Measurements from ENCODE around the gene COL25A1. TPM values are rescaled to one million over a fixed set of nuclear protein-coding genes. Genes with fewer than 3 reads are reported as not detected.
A peak's percentile ranks its signal among the peaks of the same experiment; 100 is the strongest.
"Not testable (repeated sequence)": the region's sequence is repeated elsewhere in the genome, so short reads cannot be mapped to it uniquely, and the experiment has no call there.

The COL25A1 gene
- total RNA-seq, 1 experiment from 2014 or later: not detected

DNA sequence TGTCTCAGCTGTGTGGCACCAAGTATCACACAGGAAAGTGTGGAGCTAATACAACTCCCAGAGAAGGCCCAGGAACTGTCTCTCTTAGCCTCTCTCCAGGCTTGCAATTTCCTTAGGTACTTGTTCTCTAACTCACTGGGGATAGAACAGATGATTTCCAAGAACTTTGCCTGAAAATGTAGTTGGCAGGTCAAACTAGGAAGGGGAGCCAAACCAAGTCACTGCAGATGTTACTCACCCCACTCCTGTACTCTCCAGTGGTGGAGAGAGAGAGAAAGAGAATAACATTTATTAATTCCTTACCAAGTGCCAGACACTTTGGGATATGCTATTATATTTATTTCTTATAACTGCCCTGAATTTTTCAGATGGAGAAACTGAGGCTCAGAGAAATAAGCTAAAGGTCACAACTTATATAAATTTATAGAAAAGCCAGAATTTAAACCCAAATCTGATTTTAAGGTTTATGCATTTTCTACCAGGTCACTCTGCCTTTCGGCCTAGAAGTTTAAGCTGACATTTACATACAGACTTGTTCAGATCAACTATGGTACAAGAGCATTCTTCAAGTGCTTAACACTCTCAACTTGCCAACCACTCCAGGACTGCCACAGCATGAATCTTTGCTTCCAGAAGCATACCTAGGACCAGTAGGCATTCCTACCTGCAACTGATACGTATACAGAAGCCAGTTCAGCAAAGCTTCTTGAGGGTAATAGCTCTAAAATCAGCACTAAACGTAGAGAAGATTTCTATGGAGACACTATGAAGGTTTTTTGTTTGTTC, 291.0 kb downstream of the COL25A1 start:
- no peak for DNase-seq (ENCODE audit: low read depth)

DNA sequence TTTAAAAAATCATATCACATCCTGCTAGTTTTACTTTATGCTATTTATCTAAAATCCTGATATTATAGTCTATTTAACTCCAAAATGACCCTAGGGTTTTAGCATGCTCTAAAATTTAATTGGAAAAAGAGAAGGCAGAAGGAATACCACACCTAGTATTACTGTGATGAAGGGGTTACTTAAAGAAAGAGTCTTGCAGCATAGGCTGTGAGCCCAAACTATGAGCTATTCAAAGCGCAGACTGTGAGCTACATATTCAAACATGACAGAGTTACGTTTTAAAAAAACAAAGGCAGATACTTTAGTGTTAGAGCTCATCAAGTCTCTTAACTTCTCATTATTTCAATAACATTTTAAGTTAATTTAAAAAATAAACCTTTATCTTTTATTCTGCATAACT, 291.9 kb downstream of the COL25A1 start:
- DNase-seq (ENCODE audit: low read depth): no peak

DNA sequence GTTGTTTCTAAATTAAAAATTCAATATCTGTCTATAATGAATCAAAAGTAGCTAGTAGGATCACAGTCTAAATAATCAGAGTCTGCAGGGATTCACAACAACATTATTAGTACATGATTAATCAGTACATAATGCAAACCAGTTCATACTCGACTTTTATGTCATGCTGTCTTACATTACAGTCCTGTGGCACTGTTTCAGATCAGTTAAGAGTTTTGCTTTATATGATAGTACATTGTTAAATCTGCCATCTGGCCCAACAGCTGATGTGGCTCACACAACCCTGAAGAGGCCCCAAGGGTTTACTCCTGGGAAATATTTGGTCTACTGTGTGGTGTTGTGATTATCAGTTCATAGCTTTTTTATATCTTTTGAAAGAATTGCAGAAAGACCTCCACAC, 292.5 kb downstream of the COL25A1 start:
- DNase-seq (ENCODE audit: low read depth): peak; percentile 6

DNA sequence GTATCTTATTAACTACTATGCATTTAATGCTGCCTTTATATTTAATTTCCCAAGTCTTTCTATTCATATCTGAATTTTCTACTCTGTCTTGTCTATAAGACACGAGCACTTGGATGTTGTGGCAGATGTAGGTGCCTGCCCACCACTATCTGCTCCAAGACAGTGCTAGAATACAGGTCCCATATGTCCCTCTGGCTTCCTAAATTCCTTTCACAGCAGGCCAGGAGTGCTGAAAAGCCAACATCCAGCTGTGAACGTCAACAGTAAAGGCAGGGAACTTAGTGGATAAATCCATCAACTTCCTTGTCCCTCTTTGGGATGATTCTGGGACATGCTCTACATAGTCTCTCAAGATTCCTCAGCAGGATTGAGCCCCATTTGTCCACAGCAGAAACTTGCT, 294.5 kb downstream of the COL25A1 start:
- no peak for DNase-seq (ENCODE audit: low read depth)

DNA sequence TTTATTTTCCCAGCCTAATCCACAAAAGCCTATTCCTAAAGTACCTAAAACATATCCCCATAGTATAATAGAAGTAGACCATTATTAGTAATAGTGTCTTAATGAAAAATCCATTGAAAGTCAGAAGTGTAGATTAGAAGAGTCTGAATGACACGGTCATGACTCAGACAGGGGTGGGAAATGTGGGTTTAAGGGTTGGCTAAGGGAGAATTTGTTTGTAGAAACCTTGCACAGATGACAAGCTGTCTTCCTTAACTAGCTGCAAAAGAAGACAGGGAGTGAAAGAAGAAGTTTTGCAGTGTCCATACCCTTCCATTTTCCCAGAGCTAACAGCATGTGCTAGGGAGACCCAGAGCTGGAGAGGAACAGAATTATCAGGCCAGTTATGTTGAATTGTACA, 296.9 kb downstream of the COL25A1 start:
- peak; percentile 1 for DNase-seq (ENCODE audit: low read depth)

DNA sequence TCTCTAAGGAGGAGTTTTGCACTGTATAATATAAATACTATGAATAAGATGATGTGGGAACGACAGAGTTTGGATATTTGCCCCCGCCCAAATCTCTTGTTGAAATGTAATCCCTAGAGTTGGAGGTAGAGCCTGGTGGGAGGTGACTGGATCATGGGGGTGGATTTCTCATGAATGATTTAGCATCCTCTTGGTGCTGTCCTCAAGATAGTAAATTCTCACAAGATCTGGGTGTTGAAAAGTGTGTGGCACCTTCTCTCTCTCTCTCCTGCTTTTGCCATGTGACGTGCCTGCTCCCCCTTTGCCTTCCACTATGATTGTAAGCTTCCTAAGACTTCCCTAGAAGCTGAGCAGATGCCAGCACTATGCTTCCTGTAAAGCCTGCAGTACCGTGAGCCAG, 298.0 kb downstream of the COL25A1 start:
- no peak for DNase-seq (ENCODE audit: low read depth)

DNA sequence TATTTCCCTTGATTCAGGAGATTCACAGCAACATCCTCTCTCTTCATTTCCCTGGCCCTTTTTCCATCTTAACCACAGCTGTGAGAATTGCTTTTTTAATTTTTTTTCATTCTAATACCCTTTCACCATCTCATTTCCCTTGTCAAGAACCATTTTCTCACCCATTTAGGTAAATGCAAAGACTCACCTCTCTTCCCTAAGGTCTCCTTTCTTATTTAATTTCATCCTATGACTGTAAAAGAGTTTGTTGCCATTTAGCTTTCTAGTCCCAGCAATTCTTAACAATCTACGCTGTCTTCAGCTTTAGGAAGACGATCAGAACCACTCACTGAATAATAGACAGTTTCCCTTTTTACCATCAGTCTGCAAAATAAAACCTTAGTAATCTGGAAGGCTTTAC, 298.5 kb downstream of the COL25A1 start:
- DNase-seq (ENCODE audit: low read depth): no peak

DNA sequence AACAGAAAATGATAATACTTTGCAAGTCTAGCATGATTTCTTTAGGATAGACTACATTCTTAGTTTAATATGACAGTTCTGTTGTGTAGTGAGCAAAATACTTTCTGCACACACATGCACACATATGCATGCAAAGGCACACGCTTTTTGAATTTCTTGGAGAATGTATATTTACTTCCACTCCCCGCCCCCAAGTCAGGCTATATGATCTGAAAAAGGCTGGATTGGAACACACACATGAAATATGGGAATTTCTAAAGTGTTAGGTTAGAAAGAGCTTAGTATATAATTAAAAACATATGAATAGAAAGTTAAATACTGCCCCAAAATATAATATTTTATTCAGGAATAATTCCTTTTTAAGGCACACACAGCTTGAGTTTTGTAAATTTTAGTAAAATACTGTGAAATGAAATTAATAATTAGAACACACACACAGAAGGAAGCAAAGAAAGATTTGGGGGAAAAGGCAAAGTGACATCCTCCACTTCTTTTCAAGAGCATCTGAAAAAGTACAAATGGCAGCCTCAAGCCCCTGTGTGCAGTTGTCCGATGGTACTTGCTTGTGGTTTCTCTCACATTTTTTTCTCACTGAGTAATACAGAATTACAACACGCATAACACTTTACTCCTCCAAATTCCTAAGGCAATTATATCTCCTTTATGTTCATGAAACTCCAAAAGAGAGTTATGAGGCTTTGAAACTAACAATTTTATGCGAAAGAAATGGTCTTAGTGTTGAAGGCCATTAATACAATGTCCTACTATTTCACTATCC, 310.7 kb downstream of the COL25A1 start:
- DNase-seq (ENCODE audit: low read depth): peak; percentile 49

DNA sequence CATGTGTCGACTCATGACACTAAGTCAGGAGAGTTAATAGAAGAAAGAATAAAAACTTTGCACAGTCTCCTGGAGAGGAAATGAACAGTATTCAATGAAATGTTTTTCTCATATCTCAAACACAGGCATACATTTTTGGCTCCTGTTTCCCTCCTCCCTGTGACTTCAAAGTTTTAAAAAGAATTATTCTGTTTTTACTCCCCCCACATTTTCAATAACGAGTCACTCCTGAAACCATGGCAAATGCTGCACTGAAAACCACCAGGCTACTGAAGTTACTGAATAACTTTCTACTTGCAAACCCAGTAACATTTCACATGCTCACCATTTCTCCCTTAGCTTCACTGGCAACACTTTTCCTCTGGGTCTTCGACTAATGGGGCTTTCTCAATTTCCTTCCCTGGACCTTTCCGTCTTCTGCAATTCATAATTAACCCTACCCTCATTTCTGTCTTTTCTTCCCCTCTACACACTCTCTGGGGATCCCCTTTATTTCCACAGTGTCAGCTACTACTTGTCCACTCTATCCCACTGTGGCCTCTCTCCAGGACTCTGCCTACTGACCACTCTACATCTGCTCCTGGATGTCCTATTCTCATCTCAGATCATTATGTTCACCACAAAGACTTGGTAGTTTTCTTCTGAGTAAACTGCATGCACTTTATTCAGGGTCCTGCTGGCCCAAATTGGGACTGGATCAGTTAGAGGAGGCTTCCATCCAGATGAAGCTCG, 313.8 kb downstream of the COL25A1 start:
- no peak for DNase-seq (ENCODE audit: low read depth)

DNA sequence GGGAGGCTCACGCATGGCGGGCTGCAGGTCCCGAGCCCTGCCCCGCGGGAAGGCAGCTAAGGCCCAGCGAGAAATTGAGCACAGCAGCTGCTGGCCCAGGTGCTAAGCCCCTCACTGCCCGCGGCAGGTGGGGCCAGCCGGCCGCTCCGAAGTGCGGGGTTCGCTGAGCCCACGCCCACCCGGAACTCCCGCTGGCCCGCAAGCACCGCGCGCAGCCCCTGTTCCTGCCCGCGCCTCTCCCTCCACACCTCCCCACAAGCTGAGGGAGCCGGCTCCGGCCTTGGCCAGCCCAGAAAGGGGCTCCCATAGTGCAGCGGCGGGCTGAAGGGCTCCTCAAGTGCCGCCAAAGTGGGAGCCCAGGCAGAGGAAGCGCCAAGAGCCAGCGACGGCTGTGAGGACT, 318.0 kb downstream of the COL25A1 start:
- not testable (repeated sequence) for DNase-seq (ENCODE audit: low read depth)

DNA sequence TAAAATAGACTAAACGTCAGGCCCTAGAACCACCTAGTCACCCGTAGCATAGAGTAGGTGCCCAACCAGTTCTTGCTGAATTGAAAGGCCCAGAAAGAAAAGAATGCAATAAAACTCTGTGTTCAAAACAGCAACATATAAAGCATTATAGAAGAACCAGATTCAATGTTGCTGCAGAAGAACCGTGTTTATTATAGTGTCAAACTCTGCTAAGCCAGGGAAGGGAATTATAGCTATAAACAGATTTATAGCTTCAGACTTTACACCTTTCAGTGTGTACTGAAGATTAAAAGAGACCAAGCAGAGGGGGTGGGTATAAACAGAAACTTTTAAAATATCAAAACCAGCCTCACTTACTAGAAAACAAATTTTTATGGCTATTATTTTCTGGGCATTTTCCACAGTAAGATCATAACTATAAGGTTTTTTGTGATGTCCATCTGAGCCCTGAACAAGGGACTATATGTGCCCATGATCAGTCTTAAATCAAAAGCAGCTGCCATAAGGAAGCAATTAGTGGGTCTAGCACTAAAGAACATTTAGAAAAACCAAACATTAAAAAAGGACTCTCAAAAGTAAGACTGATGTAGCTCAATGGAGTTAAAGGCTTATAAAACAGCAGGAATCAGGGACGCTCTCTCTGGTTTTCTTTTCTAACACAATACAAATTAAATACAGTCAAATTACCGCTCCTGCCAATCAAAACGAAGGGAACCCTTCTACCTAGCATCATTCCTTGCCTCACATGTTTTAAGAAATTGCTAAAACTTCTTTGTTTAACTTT, 319.9 kb downstream of the COL25A1 start:
- DNase-seq (ENCODE audit: low read depth): peak; percentile 1

DNA sequence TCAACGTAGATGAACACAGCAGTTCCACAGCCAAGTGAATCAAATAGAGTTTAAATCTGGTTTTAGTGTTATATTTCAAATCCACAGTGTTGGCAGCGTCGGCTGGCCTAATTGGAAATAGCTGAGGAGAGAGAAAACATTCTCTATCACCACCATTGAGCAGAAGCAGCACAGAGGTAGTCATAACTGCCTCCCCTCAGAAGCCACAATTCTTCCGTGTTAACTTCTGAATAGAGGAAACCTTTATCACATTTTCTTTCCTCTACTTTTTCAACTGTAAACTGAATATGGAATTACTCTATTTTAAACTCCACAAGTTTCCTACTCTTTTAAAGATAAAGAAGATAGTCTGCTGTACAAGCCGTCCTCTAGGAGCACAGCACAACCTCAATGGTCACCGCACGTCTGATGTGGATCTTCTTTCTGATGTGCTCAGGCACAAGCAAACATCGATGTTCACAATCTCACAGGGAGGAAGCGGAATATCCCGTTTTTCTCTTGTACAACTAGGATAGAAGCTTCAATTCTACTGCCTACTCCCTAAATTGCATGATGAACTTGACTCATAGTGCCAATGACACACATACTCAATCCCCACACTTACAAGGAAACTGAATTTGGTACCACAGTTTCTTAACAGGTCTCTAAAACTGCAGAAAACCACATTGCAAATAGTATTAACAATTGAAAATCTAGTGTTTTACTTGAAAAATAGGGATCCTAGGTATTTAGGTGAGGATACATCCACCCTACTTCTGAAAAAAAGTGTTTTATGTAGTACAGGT, 321.8 kb downstream of the COL25A1 start:
- no peak for DNase-seq (ENCODE audit: low read depth)

DNA sequence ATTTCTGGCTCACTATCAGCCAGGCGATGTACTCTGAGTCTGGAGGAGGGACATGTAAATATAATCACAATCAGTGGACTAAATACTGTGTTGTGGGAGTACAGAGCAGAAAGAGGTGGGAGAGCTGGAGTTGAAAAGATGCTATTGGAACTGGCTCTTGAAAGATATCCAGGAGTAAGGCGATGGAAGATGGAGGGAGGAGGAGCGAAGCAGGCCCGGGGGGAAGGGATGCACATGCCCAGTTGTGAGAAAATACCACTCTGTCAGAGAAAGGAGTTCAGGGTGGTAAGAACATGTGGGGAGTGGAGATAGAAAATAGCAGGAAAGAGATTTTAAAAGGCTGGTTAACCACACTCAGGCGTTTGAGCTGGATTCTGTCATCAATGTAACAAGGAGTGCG, 322.7 kb downstream of the COL25A1 start:
- DNase-seq (ENCODE audit: low read depth): no peak

DNA sequence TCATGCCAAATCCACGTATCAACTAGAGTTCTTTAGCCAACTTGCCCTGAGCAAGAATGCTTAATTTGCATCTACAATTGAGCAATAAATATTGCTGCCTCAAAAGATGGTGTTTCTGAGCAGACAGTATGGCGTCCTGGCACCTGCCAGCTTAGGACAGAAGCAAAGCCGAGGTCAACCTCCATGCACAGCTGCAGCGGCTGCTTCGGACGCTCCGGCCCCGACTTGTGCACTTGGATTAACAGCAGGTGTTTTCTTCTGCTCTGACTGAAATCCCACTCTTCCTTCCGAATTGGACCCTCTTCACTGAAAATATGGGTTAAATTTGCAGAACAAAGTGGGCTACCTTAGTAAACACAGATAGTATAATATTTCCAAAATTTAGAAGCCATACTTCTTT, 324.4 kb downstream of the COL25A1 start:
- DNase-seq (ENCODE audit: low read depth): no peak

DNA sequence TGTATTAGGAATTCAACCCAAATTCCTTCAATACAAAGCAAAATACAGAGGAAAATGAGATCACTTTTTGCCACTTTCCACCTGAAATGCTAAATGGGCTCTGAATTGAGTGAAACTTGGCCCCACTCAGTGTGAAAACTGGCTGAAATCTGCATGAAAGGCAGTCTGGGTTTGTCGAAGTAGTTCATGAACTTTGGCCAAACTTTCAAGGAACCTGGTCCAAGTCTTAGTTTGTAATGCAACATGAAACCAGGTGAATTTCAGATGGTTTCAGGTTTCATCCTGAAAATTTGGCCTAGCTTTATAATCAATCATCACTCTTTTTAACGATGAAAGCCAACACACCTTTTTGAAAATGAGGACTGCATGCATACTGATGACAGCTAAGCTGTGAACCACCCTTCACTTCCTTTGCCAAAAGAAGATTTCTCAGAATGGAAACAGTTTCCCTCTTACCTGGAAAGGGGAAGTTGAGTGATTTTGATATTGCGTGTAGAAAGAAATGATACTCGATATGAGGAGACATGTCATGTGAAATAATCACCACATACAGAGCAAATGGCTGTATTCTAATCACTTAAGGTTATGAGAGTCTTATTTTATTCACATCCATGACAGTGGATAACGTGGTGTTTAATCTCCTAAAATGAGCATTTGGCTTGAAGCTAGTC, 329.7 kb downstream of the COL25A1 start:
- DNase-seq (ENCODE audit: low read depth): no peak

DNA sequence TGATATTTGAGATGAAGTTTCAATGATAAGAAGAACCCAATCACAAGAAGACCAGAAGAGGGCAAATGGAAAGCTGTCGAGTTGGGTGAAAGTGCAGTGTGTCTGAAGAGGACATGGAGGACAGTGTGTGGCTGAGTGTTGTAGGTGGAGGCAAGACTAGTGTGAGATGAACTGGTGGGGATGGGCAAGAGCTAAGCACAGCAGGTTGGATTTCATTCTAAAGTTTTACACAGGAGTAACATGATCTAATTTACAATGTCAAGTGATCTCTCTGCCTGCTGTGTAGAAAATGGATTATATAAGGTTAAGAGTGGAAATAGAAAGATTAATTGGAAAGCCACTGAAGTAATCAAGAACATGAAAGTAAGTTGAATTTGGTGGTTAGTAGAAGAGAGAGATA, 331.0 kb downstream of the COL25A1 start:
- DNase-seq (ENCODE audit: low read depth): no peak

DNA sequence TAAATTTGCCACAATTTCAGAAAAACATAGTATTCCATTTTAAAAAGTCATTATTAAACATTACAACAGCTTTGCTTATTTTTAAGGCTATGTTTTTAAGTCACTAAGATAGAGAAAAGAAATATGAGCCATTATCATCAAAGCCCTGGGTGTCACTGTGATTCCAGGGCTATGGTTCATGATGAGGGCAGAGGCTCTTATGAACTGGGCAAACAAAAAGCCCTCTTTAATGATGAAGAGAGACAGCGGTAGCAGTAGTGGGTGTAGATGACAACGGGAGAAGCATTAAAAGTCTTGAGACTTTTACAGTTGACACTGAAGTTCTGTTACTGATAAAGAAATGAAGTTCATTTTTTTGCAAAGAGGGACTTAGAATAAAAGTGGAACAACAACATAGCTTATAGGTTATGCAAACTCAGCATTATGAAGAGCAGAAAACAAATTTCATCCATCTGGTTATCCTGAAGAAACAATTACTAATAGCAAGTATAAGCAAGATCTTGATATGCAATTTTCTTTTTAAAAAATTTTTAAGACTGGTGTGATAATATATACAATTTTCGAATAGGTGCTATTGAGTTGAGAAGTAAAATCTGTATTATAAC, 336.9 kb downstream of the COL25A1 start:
- no peak for DNase-seq (ENCODE audit: low read depth)

DNA sequence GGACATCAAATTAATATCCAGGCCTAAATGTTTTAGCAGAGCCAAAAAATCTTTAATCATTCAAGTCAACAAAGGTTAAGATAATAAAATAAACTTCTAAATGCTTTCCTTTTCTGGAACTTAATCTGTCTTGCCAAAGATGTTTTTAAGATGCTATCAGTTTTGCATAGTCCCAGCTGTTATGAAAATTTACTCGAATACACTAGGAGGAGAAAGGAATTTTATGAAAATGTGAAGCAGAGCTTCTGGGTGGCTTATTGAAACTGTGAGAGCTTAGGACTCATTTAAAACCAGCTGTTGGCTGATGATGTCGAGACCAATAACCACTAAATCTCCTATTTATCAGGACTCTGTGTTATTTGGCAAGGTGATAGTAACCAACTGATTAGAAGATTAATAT, 337.4 kb downstream of the COL25A1 start:
- DNase-seq (ENCODE audit: low read depth): no peak

DNA sequence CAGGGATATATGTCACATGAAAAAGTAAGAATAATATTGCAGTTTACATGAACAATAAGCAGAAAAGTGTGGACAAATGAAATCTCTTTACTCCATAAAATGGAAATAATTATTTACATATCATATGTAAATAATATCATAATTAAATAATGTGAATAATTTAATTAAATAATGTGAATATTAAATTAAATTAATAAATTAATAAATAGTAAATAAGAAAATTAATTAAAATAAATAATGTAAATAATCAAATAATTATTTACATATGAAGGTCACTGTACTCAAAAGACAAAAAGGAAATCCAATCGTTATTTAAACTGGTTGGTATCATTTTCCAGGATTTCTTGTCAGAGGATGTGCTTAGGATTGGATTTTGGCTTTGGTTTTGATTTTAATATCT, 338.5 kb downstream of the COL25A1 start:
- DNase-seq (ENCODE audit: low read depth): no peak

DNA sequence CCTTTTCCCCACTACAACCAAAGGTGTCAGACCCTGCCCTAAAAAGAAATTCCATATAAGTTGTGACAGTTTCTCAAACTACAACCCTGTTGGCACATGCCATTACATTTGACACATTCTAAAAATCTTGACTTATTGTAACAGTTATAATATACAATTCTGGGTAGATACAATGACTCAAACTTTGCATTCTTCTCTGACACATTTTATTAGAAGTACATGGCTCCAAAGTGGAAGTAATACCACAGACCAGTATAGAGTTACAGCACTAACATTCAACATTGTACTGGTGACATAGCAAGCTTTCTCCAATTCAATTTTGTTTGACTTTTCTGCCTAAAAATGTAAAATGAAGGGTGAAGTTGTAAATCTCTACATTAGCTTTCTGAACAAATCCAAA, 343.0 kb downstream of the COL25A1 start:
- no peak for DNase-seq (ENCODE audit: low read depth)

Data from RPMI7951 (cell line).